ENCODE results near the gene KCNQ5. TPM values are rescaled to one million over a fixed set of nuclear protein-coding genes. Genes with fewer than 3 reads are reported as not detected.

KCNQ5 gene
- total and polyA plus RNA-seq, 10 of the 15 experiments (the other 5 are each of a cell fraction or from before 2014, with no cell fraction given), result 0.60 to 16.2 (median 3.2) TPM

GRCh38 chr6:73123632-73124329, 501.9 kb downstream of the KCNQ5 start (continued):
- TF ChIP-seq, protein P1, sequence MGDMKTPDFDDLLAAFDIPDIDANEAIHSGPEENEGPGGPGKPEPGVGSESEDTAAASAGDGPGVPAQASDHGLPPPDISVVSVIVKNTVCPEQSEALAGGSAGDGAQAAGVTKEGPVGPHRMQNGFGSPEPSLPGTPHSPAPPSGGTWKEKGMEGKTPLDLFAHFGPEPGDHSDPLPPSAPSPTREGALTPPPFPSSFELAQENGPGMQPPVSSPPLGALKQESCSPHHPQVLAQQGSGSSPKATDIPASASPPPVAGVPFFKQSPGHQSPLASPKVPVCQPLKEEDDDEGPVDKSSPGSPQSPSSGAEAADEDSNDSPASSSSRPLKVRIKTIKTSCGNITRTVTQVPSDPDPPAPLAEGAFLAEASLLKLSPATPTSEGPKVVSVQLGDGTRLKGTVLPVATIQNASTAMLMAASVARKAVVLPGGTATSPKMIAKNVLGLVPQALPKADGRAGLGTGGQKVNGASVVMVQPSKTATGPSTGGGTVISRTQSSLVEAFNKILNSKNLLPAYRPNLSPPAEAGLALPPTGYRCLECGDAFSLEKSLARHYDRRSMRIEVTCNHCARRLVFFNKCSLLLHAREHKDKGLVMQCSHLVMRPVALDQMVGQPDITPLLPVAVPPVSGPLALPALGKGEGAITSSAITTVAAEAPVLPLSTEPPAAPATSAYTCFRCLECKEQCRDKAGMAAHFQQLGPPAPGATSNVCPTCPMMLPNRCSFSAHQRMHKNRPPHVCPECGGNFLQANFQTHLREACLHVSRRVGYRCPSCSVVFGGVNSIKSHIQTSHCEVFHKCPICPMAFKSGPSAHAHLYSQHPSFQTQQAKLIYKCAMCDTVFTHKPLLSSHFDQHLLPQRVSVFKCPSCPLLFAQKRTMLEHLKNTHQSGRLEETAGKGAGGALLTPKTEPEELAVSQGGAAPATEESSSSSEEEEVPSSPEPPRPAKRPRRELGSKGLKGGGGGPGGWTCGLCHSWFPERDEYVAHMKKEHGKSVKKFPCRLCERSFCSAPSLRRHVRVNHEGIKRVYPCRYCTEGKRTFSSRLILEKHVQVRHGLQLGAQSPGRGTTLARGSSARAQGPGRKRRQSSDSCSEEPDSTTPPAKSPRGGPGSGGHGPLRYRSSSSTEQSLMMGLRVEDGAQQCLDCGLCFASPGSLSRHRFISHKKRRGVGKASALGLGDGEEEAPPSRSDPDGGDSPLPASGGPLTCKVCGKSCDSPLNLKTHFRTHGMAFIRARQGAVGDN (IDR thresholded peaks at IDR 0.05), result no peak
- TF ChIP-seq NFYA (IDR thresholded peaks at IDR 0.05; ENCODE audit: borderline replicate concordance, low read depth, low read length), result no peak
- 0 out of 2 replicates have a peak, but pooled peaks have one; percentile 21 for TF ChIP-seq IKZF1 (conservative IDR thresholded peaks at IDR 0.05)
- TF ChIP-seq ZNF384 (IDR thresholded peaks at IDR 0.05; ENCODE audit: borderline replicate concordance, low read depth, low read length), result no peak
- TF ChIP-seq CHD1 (IDR thresholded peaks at IDR 0.05; ENCODE audit: low read depth, low read length), result no peak
- no peak for TF ChIP-seq MYB (IDR thresholded peaks at IDR 0.05; ENCODE audit: borderline replicate concordance, low read depth, low read length)
- no peak for TF ChIP-seq NBN (IDR thresholded peaks at IDR 0.05)
- TF ChIP-seq, protein P2, sequence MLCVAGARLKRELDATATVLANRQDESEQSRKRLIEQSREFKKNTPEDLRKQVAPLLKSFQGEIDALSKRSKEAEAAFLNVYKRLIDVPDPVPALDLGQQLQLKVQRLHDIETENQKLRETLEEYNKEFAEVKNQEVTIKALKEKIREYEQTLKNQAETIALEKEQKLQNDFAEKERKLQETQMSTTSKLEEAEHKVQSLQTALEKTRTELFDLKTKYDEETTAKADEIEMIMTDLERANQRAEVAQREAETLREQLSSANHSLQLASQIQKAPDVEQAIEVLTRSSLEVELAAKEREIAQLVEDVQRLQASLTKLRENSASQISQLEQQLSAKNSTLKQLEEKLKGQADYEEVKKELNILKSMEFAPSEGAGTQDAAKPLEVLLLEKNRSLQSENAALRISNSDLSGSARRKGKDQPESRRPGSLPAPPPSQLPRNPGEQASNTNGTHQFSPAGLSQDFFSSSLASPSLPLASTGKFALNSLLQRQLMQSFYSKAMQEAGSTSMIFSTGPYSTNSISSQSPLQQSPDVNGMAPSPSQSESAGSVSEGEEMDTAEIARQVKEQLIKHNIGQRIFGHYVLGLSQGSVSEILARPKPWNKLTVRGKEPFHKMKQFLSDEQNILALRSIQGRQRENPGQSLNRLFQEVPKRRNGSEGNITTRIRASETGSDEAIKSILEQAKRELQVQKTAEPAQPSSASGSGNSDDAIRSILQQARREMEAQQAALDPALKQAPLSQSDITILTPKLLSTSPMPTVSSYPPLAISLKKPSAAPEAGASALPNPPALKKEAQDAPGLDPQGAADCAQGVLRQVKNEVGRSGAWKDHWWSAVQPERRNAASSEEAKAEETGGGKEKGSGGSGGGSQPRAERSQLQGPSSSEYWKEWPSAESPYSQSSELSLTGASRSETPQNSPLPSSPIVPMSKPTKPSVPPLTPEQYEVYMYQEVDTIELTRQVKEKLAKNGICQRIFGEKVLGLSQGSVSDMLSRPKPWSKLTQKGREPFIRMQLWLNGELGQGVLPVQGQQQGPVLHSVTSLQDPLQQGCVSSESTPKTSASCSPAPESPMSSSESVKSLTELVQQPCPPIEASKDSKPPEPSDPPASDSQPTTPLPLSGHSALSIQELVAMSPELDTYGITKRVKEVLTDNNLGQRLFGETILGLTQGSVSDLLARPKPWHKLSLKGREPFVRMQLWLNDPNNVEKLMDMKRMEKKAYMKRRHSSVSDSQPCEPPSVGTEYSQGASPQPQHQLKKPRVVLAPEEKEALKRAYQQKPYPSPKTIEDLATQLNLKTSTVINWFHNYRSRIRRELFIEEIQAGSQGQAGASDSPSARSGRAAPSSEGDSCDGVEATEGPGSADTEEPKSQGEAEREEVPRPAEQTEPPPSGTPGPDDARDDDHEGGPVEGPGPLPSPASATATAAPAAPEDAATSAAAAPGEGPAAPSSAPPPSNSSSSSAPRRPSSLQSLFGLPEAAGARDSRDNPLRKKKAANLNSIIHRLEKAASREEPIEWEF (IDR thresholded peaks at IDR 0.05; ENCODE audit: insufficient replicate concordance, low read depth, low read length), result no peak
- TF ChIP-seq SRF (IDR thresholded peaks at IDR 0.05; ENCODE audit: low read depth in 2 of 2, low read length in 2 of 2), result no peak
- no peak for TF ChIP-seq TBL1XR1 (IDR thresholded peaks at IDR 0.05; ENCODE audit: low read depth, low read length)
- TF ChIP-seq BRCA1 (IDR thresholded peaks at IDR 0.05; ENCODE audit: low read depth, low read length), result no peak
- no peak for TF ChIP-seq MXI1 (IDR thresholded peaks at IDR 0.05; ENCODE audit: low read depth, low read length)
- no peak for TF ChIP-seq BMI1 (IDR thresholded peaks at IDR 0.05; ENCODE audit: borderline replicate concordance)
- peak; percentile 67 to 68 for TF ChIP-seq IKZF2 (IDR thresholded peaks at IDR 0.05)
- TF ChIP-seq CBFB (IDR thresholded peaks at IDR 0.05; ENCODE audit: low read depth), result no peak
- no peak for TF ChIP-seq ZSCAN29 (IDR thresholded peaks at IDR 0.05)
- no peak for TF ChIP-seq WRNIP1 (IDR thresholded peaks at IDR 0.05; ENCODE audit: borderline replicate concordance, low read depth, low read length)
- TF ChIP-seq SIN3A (IDR thresholded peaks at IDR 0.05; ENCODE audit: low read depth, low read length), result no peak
- no peak for TF ChIP-seq ATF3 (IDR thresholded peaks at IDR 0.05; ENCODE audit: borderline replicate concordance, extremely low read depth, low read depth, low read length)
- TF ChIP-seq HDAC6 (IDR thresholded peaks at IDR 0.05; ENCODE audit: unreplicated experiment), result no peak
- TF ChIP-seq HDGF (IDR thresholded peaks at IDR 0.05), result no peak
- no peak for TF ChIP-seq RAD51 (IDR thresholded peaks at IDR 0.05)
- TF ChIP-seq SMAD1 (IDR thresholded peaks at IDR 0.05; ENCODE audit: low read depth, partially characterized antibody), result no peak

All from GM12878 (cell line).